Bronchial epithelial cell (primary cell): ENCODE data around the gene LTO1. TPM values are rescaled to one million over a fixed set of nuclear protein-coding genes. Genes with fewer than 3 reads are reported as not detected.
"Not testable (repeated sequence)": the region's sequence is repeated elsewhere in the genome, so short reads cannot be mapped to it uniquely, and the experiment has no call there.

Source experiments
- DNase-seq: peaks from one replicate; pipeline ENCODE4 v3.0.0-alpha.2; 2010; ENCODE audit warnings: low read depth
- FAIRE-seq: peaks from 2 replicates; lab custom pipeline; 2011; peaks lifted over from hg19 to GRCh38; lab: Jason Lieb, UNC
- H3K27me3 ChIP-seq: 2 replicates; pipeline ENCODE4 v1.5.1; 2011; ENCODE audit warnings: low read length; ENCODE audit not compliant: control insufficient read depth, insufficient read depth
- H3K36me3 ChIP-seq: 2 replicates; pipeline ENCODE4 v1.5.1; 2011; ENCODE audit warnings: low read length; ENCODE audit not compliant: control insufficient read depth, insufficient read depth
- H3K4me3 ChIP-seq: 2 replicates; pipeline ENCODE4 v1.5.1; 2011; ENCODE audit warnings: mild to moderate bottlenecking, low read depth, low read length, control low read depth
- CTCF ChIP-seq: IDR thresholded peaks from 2 replicates; pipeline ENCODE4 v1.5.1; 2011; ENCODE audit warnings: mild to moderate bottlenecking, moderate library complexity, low read length, control low read depth, inconsistent platforms; ENCODE audit not compliant: insufficient read depth, severe bottlenecking
- total RNA-seq: library from RNA; depleted of rRNA; stranded (reverse); fragments of >200 nt; gene quantifications from 2 replicates; pipeline ENCODE4 v1.2.1, GENCODE V29; 2014

The LTO1 gene
- total RNA-seq, 1 donor from 2014 or later, result 18.2 TPM

- TF ChIP-seq CTCF, result no peak
- DNase-seq (no peak), FAIRE-seq (no peak)
- no peaks in the 10 kb centered on the region for H3K36me3 ChIP-seq
- peaks cover 15% of the 10 kb centered on the region for H3K27me3 ChIP-seq
- no peak overlapping the region for H3K4me3 ChIP-seq
Measured at GRCh38 chr11:69698362-69698761, 23.2 kb upstream of the LTO1 start.

GRCh38 chr11:69697861-69698260 lies 22.7 kb upstream of the LTO1 start:
- TF ChIP-seq CTCF, result no peak
- no peak for FAIRE-seq
- peaks cover 10% of the 10 kb centered on the region for H3K27me3 ChIP-seq

GRCh38 chr11:69697469-69697843 lies 22.3 kb upstream of the LTO1 start:
- Histone ChIP-seq H3K4me3 (no peak overlapping the region), H3K27me3 (peaks cover 6% of the 10 kb centered on the region), H3K36me3 (no peaks in the 10 kb centered on the region)
- no peak for DNase-seq
- TF ChIP-seq CTCF, result no peak
- no peak for FAIRE-seq

More at GRCh38 chr11:69697861-69698260, 22.7 kb upstream of the LTO1 start:
- Histone ChIP-seq H3K4me3 (no peak overlapping the region), H3K36me3 (no peaks in the 10 kb centered on the region)
- DNase-seq, result no peak

GRCh38 chr11:69696749-69697468 lies 21.8 kb upstream of the LTO1 start:
- no peak overlapping the region for H3K4me3 ChIP-seq
- no peak for FAIRE-seq
- no peak for TF ChIP-seq CTCF

GRCh38 chr11:69695995-69696394 lies 20.8 kb upstream of the LTO1 start:
- H3K4me3 ChIP-seq, H3K27me3 ChIP-seq, DNase-seq, H3K36me3 ChIP-seq, FAIRE-seq: not testable (repeated sequence)

More at GRCh38 chr11:69696749-69697468, 21.8 kb upstream of the LTO1 start:
- Histone ChIP-seq H3K36me3 (no peaks in the 10 kb centered on the region), H3K27me3 (peaks cover 2% of the 10 kb centered on the region)
- no peak for DNase-seq

- H3K4me3 ChIP-seq, result no peak overlapping the region
- FAIRE-seq (no peak), DNase-seq (no peak)
- H3K27me3 ChIP-seq, result peaks cover 2% of the 10 kb centered on the region
- no peak for TF ChIP-seq CTCF
- no peaks in the 10 kb centered on the region for H3K36me3 ChIP-seq
Measured at GRCh38 chr11:69695581-69695980, 20.4 kb upstream of the LTO1 start.
